Muscle layer of duodenum (tissue), 2 donors: Measurements from ENCODE around the gene RAB11FIP3.
A peak's percentile ranks its signal among the peaks of the same experiment; 100 is the strongest.

Source experiments
- H3K27ac ChIP-seq: one replicate; pipeline ENCODE4 v1.7.0; 2013; ENCODE audit warnings: mild to moderate bottlenecking, low read length
- H3K27me3 ChIP-seq: one replicate; pipeline ENCODE4 v1.7.0; 2013; ENCODE audit warnings: low read depth, mild to moderate bottlenecking, control low read depth, low read length
- H3K36me3 ChIP-seq, 2 donors: one replicate each; pipeline ENCODE4 v1.7.0; 2013; ENCODE audit warnings: low read length in 2 of 2, control low read depth in 1 of 2, mild to moderate bottlenecking in 1 of 2; ENCODE audit not compliant: insufficient read depth in 2 of 2, control insufficient read depth in 1 of 2
- H3K4me1 ChIP-seq, 2 donors: one replicate each; pipeline ENCODE4 v1.7.0; 2013; ENCODE audit warnings: low read length in 2 of 2, mild to moderate bottlenecking in 2 of 2, control low read depth in 1 of 2, moderate library complexity in 1 of 2; ENCODE audit not compliant: insufficient read depth in 2 of 2, control insufficient read depth in 1 of 2
- H3K4me3 ChIP-seq, 2 donors: one replicate each; pipeline ENCODE4 v1.7.0; 2013; ENCODE audit warnings: low read length in 2 of 2, low read depth in 1 of 2, mild to moderate bottlenecking in 1 of 2
- H3K9me3 ChIP-seq, 2 donors: one replicate each; pipeline ENCODE4 v1.7.0; 2013; ENCODE audit warnings: low read length in 2 of 2, control low read depth in 1 of 2, mild to moderate bottlenecking in 1 of 2; ENCODE audit not compliant: control insufficient read depth in 1 of 2
- donor health status: healthy.

Gene RAB11FIP3

GRCh38 chr16:563072-563644 lies 137.7 kb downstream of the RAB11FIP3 start:
- Histone ChIP-seq H3K9me3 (no peaks in the 10 kb centered on the region), H3K4me3 (no peak overlapping the region), H3K27me3 (no peaks in the 10 kb centered on the region), H3K27ac (no peak overlapping the region), H3K36me3 (no peaks in the 10 kb centered on the region), H3K4me1 (peaks cover 4 to 28% of the 10 kb centered on the region in 2 donors)

- Histone ChIP-seq H3K4me1 (peaks cover 10 to 32% of the 10 kb centered on the region in 2 donors), H3K27me3 (no peaks in the 10 kb centered on the region), H3K4me3 (no peak overlapping the region), H3K9me3 (no peaks in the 10 kb centered on the region), H3K36me3 (no peaks in the 10 kb centered on the region), H3K27ac (no peak overlapping the region)
These were observed 139.4 kb downstream of the RAB11FIP3 start for GRCh38 chr16:564690-565418.

DNA sequence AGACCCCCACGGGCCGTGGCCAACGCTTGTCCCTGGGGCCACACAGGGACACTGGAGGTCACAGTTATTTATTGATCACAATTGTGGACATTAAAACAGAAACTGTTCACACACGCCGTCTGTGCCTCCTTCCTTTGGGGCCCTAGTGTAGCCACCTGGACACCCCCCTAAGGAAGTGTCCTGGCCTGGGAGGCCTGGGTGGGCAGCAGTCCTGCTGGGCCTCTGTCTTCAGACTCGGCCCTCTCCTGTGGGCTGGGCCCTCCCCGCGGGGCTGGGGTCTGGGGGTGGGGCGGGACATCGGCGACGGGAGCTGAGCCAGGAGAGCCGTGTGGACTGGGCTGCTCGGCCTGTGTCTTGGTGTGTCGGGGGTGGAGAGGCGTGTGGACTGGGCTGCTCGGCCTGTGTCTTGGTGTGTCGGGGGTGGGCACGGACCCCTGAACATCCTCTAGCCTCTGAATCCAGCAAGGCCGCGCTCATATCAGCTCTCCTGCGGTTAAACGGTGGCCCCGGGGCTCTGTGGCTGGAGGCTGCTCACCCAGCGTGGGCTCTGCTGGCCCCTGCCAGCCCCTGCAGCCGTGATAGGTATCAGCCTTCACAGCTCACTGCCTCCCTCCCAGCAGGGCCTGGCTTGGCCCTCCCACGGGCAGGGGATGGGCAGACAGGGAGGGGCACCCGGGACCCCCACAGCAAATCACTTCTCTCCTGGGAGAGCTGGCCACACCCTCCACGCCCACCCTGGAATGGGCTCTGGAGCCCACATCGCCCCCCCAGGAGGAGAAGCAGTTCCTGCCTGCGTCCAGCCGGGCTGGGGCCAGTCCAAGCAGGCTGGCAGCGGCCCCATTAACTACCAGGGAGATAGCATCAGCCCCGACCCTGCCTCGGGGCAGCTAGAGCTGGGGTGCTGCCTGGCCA lies 140.2 kb downstream of the RAB11FIP3 start:
- no peaks in the 10 kb centered on the region for H3K9me3 ChIP-seq
- no peaks in the 10 kb centered on the region for H3K36me3 ChIP-seq
- no peak overlapping the region for H3K27ac ChIP-seq
- H3K27me3 ChIP-seq = no peaks in the 10 kb centered on the region
- H3K4me3 ChIP-seq = no peak overlapping the region
- peaks cover 10 to 35% of the 10 kb centered on the region in 2 donors for H3K4me1 ChIP-seq

DNA sequence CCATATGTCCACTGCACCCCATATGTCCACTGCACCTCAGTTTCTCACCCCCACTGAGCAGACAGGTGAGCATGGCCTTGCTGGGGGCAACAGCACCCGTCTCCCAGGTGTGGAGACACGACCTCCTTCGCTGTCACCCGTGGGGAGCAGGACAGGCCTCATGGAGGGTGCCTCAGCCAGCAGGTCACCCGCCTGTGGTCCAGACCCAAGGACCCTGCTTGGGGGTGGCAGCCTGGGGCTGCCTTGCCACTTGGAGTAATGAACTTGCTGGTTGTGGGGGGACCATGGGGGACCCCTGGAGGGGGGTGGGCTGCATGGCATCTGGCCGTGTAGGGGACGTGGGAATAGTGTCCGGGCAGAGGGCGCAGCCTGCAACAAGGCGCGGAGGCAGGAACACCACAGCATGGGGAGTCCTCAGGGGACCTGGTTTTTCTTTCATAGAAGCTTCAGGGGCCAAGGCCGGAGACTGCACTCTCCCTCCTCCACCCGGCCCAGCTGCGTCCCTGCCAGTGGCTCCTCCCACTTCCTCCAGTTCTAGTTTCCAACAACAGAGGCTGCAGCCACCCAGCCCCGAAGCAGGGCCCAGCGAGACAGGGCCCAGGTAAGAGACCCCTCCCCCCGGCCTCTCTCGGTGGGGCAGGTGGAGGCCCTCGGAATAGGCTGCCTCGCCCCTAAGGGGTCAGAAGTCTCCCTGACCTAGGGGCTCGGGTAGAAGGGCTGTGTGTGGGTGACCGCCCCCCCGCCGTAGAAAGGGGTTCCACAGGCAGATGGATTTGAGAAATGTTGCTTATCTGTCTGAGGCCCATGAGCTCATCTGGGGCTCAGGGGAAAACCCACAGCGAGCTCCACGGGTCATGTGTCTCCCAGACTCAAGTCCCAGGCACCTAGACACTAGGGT lies 141.3 kb downstream of the RAB11FIP3 start, which contains the start of gene NHLRC4:
TSS of gene NHLRC4 (plus strand) at position 531 of the 898 bp plus-strand sequence. CDS start 1,043 bp downstream, outside the sequence.
- peaks cover 0 to 1% of the 10 kb centered on the region in 2 donors for H3K36me3 ChIP-seq
- no peaks in the 10 kb centered on the region for H3K9me3 ChIP-seq
- peak within 1 kb of the TSS; percentile 26 to 59 for H3K4me3 ChIP-seq
- H3K4me1 ChIP-seq = peaks cover 10 to 40% of the 10 kb centered on the region in 2 donors
- no peaks in the 10 kb centered on the region for H3K27me3 ChIP-seq
- no peak within 1 kb of the TSS for H3K27ac ChIP-seq

DNA sequence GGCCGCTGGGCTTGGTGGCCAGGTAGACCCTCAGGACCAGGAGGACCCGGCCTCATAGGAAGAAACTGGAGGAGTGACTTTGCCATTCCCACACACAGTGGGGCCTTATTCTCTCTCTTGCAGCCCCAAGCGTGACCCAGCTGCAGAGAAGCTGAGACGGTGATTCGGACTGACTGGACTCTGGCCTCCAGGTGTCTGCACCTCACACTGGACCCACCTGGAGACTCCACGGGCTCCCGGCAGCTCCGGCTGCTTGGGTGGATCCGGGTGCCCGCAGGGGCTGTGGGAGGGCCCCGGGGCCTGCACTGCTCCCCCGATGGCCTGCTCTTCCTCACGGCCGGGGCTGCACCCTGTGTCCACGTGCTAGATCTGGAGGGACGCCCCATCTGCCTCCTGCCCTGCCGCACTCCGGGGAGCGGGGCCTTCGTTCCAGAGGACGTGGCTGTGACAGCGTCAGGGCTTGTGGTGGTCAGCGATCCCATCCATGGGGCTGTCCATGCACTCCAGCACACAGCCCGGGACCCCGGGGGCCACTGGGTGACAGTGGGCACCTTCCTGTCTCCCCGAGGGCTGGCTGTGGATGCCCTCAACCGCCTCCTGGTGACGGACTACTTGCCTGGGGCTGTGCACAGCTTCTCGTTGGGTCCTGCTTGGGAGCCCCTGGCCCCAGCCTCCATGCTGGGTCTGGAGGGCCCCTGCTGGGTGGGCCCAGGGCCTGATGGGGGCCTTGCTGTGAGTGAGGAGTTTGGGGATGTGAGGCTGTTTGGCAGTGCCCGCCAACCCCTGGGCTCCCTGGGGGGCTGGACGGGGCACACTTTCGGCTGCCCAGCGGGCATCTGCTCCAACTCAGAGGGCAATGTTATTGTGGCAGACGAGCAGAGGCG lies 142.2 kb downstream of the RAB11FIP3 start:
- Histone ChIP-seq H3K27ac (no peak overlapping the region), H3K4me1 (peaks cover 10 to 40% of the 10 kb centered on the region in 2 donors), H3K4me3 (peak overlapping the region; percentile 26 to 59), H3K27me3 (no peaks in the 10 kb centered on the region), H3K36me3 (peaks cover 0 to 7% of the 10 kb centered on the region in 2 donors), H3K9me3 (no peaks in the 10 kb centered on the region)

- H3K27ac ChIP-seq = peak overlapping the region; percentile 60
- H3K27me3 ChIP-seq = no peaks in the 10 kb centered on the region
- peaks cover 0 to 7% of the 10 kb centered on the region in 2 donors for H3K36me3 ChIP-seq
- peaks cover 10 to 40% of the 10 kb centered on the region in 2 donors for H3K4me1 ChIP-seq
- peak overlapping the region; percentile 56 to 60 for H3K4me3 ChIP-seq
- no peaks in the 10 kb centered on the region for H3K9me3 ChIP-seq
These were observed 143.2 kb downstream of the RAB11FIP3 start for GRCh38 chr16:568401-569258.

- peak within 1 kb of the TSS; percentile 74 to 92 for H3K4me3 ChIP-seq
- peaks cover 0 to 17% of the 10 kb centered on the region in 2 donors for H3K36me3 ChIP-seq
- peaks cover 10 to 40% of the 10 kb centered on the region in 2 donors for H3K4me1 ChIP-seq
- no peaks in the 10 kb centered on the region for H3K27me3 ChIP-seq
- H3K9me3 ChIP-seq = no peaks in the 10 kb centered on the region
- H3K27ac ChIP-seq = peak within 1 kb of the TSS; percentile 60
These were observed 144.2 kb downstream of the RAB11FIP3 start, which contains the start of gene PIGQ for GRCh38 chr16:569445-570254. Gene PIGQ, plus strand, starts transcription at chr16:569968. Its CDS starts 4,107 bp downstream, at chr16:574075.
